ENCODE results near the gene RREB1. TPM values are rescaled to one million over a fixed set of nuclear protein-coding genes. Genes with fewer than 3 reads are reported as not detected.

Gene RREB1, protein sequence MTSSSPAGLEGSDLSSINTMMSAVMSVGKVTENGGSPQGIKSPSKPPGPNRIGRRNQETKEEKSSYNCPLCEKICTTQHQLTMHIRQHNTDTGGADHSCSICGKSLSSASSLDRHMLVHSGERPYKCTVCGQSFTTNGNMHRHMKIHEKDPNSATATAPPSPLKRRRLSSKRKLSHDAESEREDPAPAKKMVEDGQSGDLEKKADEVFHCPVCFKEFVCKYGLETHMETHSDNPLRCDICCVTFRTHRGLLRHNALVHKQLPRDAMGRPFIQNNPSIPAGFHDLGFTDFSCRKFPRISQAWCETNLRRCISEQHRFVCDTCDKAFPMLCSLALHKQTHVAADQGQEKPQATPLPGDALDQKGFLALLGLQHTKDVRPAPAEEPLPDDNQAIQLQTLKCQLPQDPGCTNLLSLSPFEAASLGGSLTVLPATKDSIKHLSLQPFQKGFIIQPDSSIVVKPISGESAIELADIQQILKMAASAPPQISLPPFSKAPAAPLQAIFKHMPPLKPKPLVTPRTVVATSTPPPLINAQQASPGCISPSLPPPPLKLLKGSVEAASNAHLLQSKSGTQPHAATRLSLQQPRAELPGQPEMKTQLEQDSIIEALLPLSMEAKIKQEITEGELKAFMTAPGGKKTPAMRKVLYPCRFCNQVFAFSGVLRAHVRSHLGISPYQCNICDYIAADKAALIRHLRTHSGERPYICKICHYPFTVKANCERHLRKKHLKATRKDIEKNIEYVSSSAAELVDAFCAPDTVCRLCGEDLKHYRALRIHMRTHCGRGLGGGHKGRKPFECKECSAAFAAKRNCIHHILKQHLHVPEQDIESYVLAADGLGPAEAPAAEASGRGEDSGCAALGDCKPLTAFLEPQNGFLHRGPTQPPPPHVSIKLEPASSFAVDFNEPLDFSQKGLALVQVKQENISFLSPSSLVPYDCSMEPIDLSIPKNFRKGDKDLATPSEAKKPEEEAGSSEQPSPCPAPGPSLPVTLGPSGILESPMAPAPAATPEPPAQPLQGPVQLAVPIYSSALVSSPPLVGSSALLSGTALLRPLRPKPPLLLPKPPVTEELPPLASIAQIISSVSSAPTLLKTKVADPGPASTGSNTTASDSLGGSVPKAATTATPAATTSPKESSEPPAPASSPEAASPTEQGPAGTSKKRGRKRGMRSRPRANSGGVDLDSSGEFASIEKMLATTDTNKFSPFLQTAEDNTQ (N-terminal part only)
- 10 to 100 TPM; 13.0 to 19.7 TPM for polyA plus RNA-seq

DNA sequence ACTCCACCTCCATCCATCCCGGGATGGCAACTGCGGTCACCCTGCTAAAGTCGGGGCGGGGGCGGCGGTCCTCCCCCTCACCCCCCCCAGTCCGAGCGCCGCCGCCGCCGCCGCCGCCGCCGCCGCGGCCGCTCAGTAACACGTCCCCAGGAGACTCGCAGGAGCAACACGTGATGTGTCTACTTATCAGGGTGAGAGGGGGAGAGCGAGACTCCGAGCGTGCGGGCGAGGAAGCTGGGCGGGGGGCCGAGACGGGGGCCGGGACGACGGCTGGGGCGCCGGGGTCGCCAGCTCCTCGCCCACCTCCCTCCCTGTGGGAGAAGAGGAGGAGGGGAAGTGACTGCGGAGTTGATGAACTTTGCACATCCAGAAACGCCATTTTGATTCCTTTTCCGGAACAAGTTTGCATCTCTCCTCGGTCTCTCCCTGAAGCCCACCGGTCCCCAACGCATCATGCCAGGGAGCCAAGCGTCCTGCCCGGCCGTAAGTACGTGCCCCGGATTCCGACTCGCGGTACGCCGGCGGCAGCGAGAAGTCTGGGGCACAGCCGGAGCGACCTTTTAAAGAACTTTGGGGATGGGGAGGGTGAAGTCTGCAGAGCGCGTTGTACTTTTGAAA is at the start of gene RREB1:
Gene RREB1, plus strand, starts transcription at position 384 of the 618 bp plus-strand sequence. CDS start 73,951 bp downstream, outside the sequence.
- Histone ChIP-seq H3K27me3 (ENCODE audit: control insufficient read depth in 1 of 2, insufficient read depth in 2 of 2, low read length in 2 of 2) (no peaks in the 10 kb centered on the region), H3K36me3 (ENCODE audit: control insufficient read depth in 2 of 2, insufficient read depth in 2 of 2, low read length in 1 of 2) (no peaks in the 10 kb centered on the region), H3K27ac (ENCODE audit: low read depth in 2 of 2, low read length in 1 of 2) (peak within 1 kb of the TSS; percentile 96 to 98), H3K9me3 (ENCODE audit: control insufficient read depth in 2 of 2, insufficient read depth in 1 of 2, low read depth in 1 of 2, low read length in 1 of 2) (no peaks in the 10 kb centered on the region), H3K4me1 (ENCODE audit: control insufficient read depth in 2 of 2, insufficient read depth in 2 of 2, low read length in 1 of 2) (peaks cover 0 to 2% of the 10 kb centered on the region in 2 donors), H3K4me3 (ENCODE audit: low read depth in 1 of 2, low read length in 2 of 2) (peak within 1 kb of the TSS; percentile 72 to 95)
- 0% methylated on average over 56 to 58 of the region's 59 CpGs for WGBS, 2 donors

GRCh38 chr6:7058250-7058923 is 49.4 kb upstream of the RREB1 start:
- Histone ChIP-seq H3K27me3 (ENCODE audit: control insufficient read depth in 1 of 2, insufficient read depth in 2 of 2, low read length in 2 of 2) (no peaks in the 10 kb centered on the region), H3K9me3 (ENCODE audit: control insufficient read depth in 2 of 2, insufficient read depth in 1 of 2, low read depth in 1 of 2, low read length in 1 of 2) (no peaks in the 10 kb centered on the region), H3K4me3 (ENCODE audit: low read depth in 1 of 2, low read length in 2 of 2) (no peak overlapping the region), H3K27ac (ENCODE audit: low read depth in 2 of 2, low read length in 1 of 2) (peak overlapping the region; percentile 82 to 96), H3K4me1 (ENCODE audit: control insufficient read depth in 2 of 2, insufficient read depth in 2 of 2, low read length in 1 of 2) (peaks cover 0 to 2% of the 10 kb centered on the region in 2 donors), H3K36me3 (ENCODE audit: control insufficient read depth in 2 of 2, insufficient read depth in 2 of 2, low read length in 1 of 2) (no peaks in the 10 kb centered on the region)
- WGBS, 2 donors = 66 to 67% methylated on average over 4 of the region's 4 CpGs

DNA sequence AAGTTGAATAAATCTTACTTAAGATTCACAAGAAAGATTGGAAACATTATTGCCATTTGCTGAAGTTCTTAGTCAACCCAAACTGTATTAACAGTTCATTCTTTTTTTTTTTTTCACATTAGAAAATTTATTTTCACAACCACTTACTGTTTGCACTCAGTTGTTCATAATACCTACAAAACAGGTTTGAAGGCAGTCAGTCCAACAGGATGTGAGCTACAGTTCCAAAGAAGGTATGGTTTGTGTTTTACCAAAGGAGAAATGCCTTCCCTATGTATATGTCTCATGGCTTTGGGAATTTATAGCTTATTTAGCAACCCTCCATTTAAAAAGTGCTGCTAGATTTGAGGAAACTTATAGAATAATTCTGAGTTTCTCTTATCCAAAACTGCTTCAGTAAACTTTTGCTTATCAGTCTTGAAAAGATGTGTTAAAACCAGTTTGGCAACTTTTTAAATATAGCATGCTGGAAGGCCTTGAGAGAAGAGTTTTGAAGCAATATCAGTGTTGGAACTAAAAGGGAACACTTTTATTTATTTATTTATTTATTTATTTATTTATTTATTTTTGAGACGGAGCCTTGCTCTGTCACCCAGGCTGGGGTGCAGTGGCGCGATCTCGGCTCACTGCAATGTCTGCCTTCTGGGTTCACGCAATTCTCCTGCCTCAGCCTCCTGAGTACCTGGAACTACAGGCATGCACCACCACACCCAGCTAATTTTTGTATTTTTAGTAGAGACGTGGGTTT is 46.8 kb upstream of the RREB1 start:
- H3K27ac ChIP-seq (ENCODE audit: low read depth in 2 of 2, low read length in 1 of 2) = peak overlapping the region; percentile 24 to 76

DNA sequence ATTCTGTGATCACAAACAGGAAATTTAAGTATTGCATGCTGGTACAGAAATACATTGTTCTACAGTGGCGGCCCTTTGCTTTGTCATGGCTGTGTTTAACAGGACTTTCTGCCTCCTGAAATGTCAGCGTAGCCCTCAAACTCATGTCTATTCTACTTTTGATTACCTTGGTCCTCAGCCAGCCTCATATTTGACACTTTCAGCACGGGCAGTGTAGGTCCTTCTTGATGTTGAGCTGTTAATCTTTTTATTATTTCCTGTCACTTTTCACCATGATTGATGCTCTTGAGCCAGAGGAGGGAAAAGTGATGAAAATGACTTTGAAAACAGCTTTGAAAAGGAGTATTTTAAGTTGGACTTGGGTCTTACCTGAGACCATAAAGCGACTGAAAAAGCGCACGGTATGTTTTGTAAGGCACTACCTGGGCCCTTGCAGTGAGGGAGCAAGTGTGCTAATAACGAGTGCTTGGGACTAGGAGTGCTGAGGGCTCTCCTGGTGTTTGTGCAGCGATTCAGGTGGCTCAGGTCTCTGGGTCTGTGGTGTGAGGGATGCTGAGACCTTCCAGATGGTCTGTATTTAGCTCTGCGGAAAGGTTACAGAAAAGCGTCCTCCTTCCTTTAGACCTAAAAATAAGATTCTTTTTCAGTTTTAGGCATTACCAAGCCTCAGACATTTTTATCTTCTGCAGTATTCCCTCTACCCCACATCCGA is 45.2 kb upstream of the RREB1 start:
- H3K36me3 ChIP-seq (ENCODE audit: control insufficient read depth in 2 of 2, insufficient read depth in 2 of 2, low read length in 1 of 2) = no peaks in the 10 kb centered on the region
- 64 to 77% methylated on average over 11 of the region's 11 CpGs for WGBS, 2 donors
- peaks cover 0 to 2% of the 10 kb centered on the region in 2 donors for H3K4me1 ChIP-seq (ENCODE audit: control insufficient read depth in 2 of 2, insufficient read depth in 2 of 2, low read length in 1 of 2)
- H3K27me3 ChIP-seq (ENCODE audit: control insufficient read depth in 1 of 2, insufficient read depth in 2 of 2, low read length in 2 of 2) = no peaks in the 10 kb centered on the region
- H3K27ac ChIP-seq (ENCODE audit: low read depth in 2 of 2, low read length in 1 of 2) = peak overlapping the region; percentile 33 to 42
- no peaks in the 10 kb centered on the region for H3K9me3 ChIP-seq (ENCODE audit: control insufficient read depth in 2 of 2, insufficient read depth in 1 of 2, low read depth in 1 of 2, low read length in 1 of 2)
- no peak overlapping the region for H3K4me3 ChIP-seq (ENCODE audit: low read depth in 1 of 2, low read length in 2 of 2)

More for the DNA sequence above, 46.8 kb upstream of the RREB1 start:
- no peaks in the 10 kb centered on the region for H3K27me3 ChIP-seq (ENCODE audit: control insufficient read depth in 1 of 2, insufficient read depth in 2 of 2, low read length in 2 of 2)
- no peaks in the 10 kb centered on the region for H3K36me3 ChIP-seq (ENCODE audit: control insufficient read depth in 2 of 2, insufficient read depth in 2 of 2, low read length in 1 of 2)
- H3K4me3 ChIP-seq (ENCODE audit: low read depth in 1 of 2, low read length in 2 of 2) = no peak overlapping the region
- H3K4me1 ChIP-seq (ENCODE audit: control insufficient read depth in 2 of 2, insufficient read depth in 2 of 2, low read length in 1 of 2) = peaks cover 0 to 2% of the 10 kb centered on the region in 2 donors
- 71 to 79% methylated on average over 6 of the region's 6 CpGs for WGBS, 2 donors
- no peaks in the 10 kb centered on the region for H3K9me3 ChIP-seq (ENCODE audit: control insufficient read depth in 2 of 2, insufficient read depth in 1 of 2, low read depth in 1 of 2, low read length in 1 of 2)

DNA sequence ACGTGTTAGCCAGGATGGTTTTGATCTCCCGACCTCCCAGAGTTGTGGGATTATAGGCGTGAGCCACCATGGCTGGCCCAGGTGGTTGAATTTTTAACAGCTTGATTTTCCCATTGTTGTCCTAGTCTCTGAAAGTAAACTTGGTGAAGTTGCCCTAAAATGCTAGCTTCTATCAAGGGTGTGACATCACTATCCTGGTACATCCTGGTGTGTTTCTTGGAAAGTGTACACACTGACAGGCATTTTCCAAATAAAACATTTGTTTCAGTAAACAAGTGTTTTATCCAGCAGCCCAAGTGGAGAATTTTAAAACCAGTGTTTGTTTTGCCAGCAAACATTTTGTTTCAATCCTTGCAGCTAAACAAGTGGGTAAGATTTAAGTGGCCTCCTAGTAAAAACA is 40.5 kb upstream of the RREB1 start:
- H3K4me3 ChIP-seq (ENCODE audit: low read depth in 1 of 2, low read length in 2 of 2) = no peak overlapping the region
- WGBS, 2 donors = 71 to 81% methylated on average over 3 of the region's 3 CpGs
- no peaks in the 10 kb centered on the region for H3K9me3 ChIP-seq (ENCODE audit: control insufficient read depth in 2 of 2, insufficient read depth in 1 of 2, low read depth in 1 of 2, low read length in 1 of 2)
- H3K27ac ChIP-seq (ENCODE audit: low read depth in 2 of 2, low read length in 1 of 2) = no peak overlapping the region
- no peaks in the 10 kb centered on the region for H3K36me3 ChIP-seq (ENCODE audit: control insufficient read depth in 2 of 2, insufficient read depth in 2 of 2, low read length in 1 of 2)
- no peaks in the 10 kb centered on the region for H3K27me3 ChIP-seq (ENCODE audit: control insufficient read depth in 1 of 2, insufficient read depth in 2 of 2, low read length in 2 of 2)
- no peaks in the 10 kb centered on the region for H3K4me1 ChIP-seq (ENCODE audit: control insufficient read depth in 2 of 2, insufficient read depth in 2 of 2, low read length in 1 of 2)

DNA sequence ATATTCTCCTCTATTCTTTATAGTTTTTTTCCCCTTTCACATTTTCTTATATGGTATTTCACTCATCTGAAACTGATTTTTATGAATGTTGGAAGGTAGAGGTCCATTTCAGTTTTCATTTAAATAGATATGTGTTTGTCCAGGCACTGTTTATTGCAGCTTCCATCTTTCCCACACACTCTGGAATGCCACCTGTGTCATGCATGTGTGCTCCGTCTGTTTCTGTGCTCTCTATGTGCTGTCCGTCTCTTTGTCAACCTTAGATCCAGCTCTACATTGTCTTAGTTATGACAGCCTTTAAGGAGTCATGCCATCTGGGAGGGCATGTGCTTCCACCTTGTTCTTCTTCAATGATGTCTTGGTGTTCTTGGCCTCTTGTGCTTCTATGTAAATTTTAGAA is 36.4 kb upstream of the RREB1 start:
- Histone ChIP-seq H3K9me3 (ENCODE audit: control insufficient read depth in 2 of 2, insufficient read depth in 1 of 2, low read depth in 1 of 2, low read length in 1 of 2) (no peaks in the 10 kb centered on the region), H3K4me3 (ENCODE audit: low read depth in 1 of 2, low read length in 2 of 2) (no peak overlapping the region), H3K27ac (ENCODE audit: low read depth in 2 of 2, low read length in 1 of 2) (no peak overlapping the region), H3K27me3 (ENCODE audit: control insufficient read depth in 1 of 2, insufficient read depth in 2 of 2, low read length in 2 of 2) (no peaks in the 10 kb centered on the region), H3K4me1 (ENCODE audit: control insufficient read depth in 2 of 2, insufficient read depth in 2 of 2, low read length in 1 of 2) (no peaks in the 10 kb centered on the region), H3K36me3 (ENCODE audit: control insufficient read depth in 2 of 2, insufficient read depth in 2 of 2, low read length in 1 of 2) (no peaks in the 10 kb centered on the region)
- 67 to 93% methylated on average over 2 of the region's 2 CpGs for WGBS, 2 donors

GRCh38 chr6:7073082-7073820 is 34.5 kb upstream of the RREB1 start:
- H3K4me1 ChIP-seq (ENCODE audit: control insufficient read depth in 2 of 2, insufficient read depth in 2 of 2, low read length in 1 of 2) = no peaks in the 10 kb centered on the region
- no peaks in the 10 kb centered on the region for H3K36me3 ChIP-seq (ENCODE audit: control insufficient read depth in 2 of 2, insufficient read depth in 2 of 2, low read length in 1 of 2)
- whole genome bisulfite sequencing, 2 donors = 78 to 80% methylated on average over 10 of the region's 10 CpGs
- H3K4me3 ChIP-seq (ENCODE audit: low read depth in 1 of 2, low read length in 2 of 2) = no peak overlapping the region
- H3K27me3 ChIP-seq (ENCODE audit: control insufficient read depth in 1 of 2, insufficient read depth in 2 of 2, low read length in 2 of 2) = no peaks in the 10 kb centered on the region
- H3K27ac ChIP-seq (ENCODE audit: low read depth in 2 of 2, low read length in 1 of 2) = no peak overlapping the region
- no peaks in the 10 kb centered on the region for H3K9me3 ChIP-seq (ENCODE audit: control insufficient read depth in 2 of 2, insufficient read depth in 1 of 2, low read depth in 1 of 2, low read length in 1 of 2)

Measured in esophagus (tissue), 2 donors.